IPS-18c (cell line): ENCODE results near the gene ASAP3.

ENCODE experiments used
- H3K4me3 ChIP-seq: 2 replicates; pipeline ENCODE4 v1.7.0; 2013; ENCODE audit warnings: low read depth, mild to moderate bottlenecking, low read length, moderate library complexity; ENCODE audit not compliant: insufficient read depth
- H3K9me3 ChIP-seq: one replicate; pipeline ENCODE4 v1.6.1; 2013; ENCODE audit warnings: mild to moderate bottlenecking, low read length, moderate library complexity; ENCODE audit not compliant: control insufficient read depth, insufficient read depth

Gene ASAP3

GRCh38 chr1:23442751-23443150 is 41.2 kb downstream of the ASAP3 start:
- no peaks in the 10 kb centered on the region for H3K9me3 ChIP-seq
- no peak overlapping the region for H3K4me3 ChIP-seq

- H3K4me3 ChIP-seq, result no peak overlapping the region
- no peaks in the 10 kb centered on the region for H3K9me3 ChIP-seq
Observed at GRCh38 chr1:23441446-23442148, 42.4 kb downstream of the ASAP3 start.

GRCh38 chr1:23438545-23438944 is 45.4 kb downstream of the ASAP3 start:
- H3K9me3 ChIP-seq, result no peaks in the 10 kb centered on the region
- no peak overlapping the region for H3K4me3 ChIP-seq

- H3K4me3 ChIP-seq, result peak overlapping the region; percentile 46; the same call in 1 of the 2 replicates
Observed at GRCh38 chr1:23437355-23437664, 46.7 kb downstream of the ASAP3 start.

GRCh38 chr1:23436520-23437354 is 47.2 kb downstream of the ASAP3 start:
- peak overlapping the region; percentile 46; the same call in 1 of the 2 replicates for H3K4me3 ChIP-seq
- no peaks in the 10 kb centered on the region for H3K9me3 ChIP-seq

More at GRCh38 chr1:23437355-23437664, 46.7 kb downstream of the ASAP3 start:
- H3K9me3 ChIP-seq, result no peaks in the 10 kb centered on the region

GRCh38 chr1:23434260-23434775 is 49.7 kb downstream of the ASAP3 start:
- H3K9me3 ChIP-seq, result no peaks in the 10 kb centered on the region
- H3K4me3 ChIP-seq, result no peak overlapping the region

- Histone ChIP-seq H3K9me3 (no peaks in the 10 kb centered on the region), H3K4me3 (no peak overlapping the region)
Observed at GRCh38 chr1:23433122-23433521, 50.9 kb downstream of the ASAP3 start.

- Histone ChIP-seq H3K9me3 (no peaks in the 10 kb centered on the region), H3K4me3 (no peak overlapping the region)
Observed at GRCh38 chr1:23431431-23431830, 52.5 kb downstream of the ASAP3 start.

- no peak overlapping the region for H3K4me3 ChIP-seq
- no peaks in the 10 kb centered on the region for H3K9me3 ChIP-seq
Observed at GRCh38 chr1:23430803-23431202, 53.2 kb downstream of the ASAP3 start.

- Histone ChIP-seq H3K9me3 (peaks cover 2% of the 10 kb centered on the region), H3K4me3 (no peak overlapping the region)
Observed at GRCh38 chr1:23428136-23428905, 55.7 kb downstream of the ASAP3 start.

- Histone ChIP-seq H3K4me3 (no peak overlapping the region), H3K9me3 (peaks cover 2% of the 10 kb centered on the region)
Observed at GRCh38 chr1:23427550-23427949, 56.4 kb downstream of the ASAP3 start.

- H3K4me3 ChIP-seq, result no peak overlapping the region
- peaks cover 2% of the 10 kb centered on the region for H3K9me3 ChIP-seq
Observed at GRCh38 chr1:23426828-23427227, 57.2 kb downstream of the ASAP3 start.

- H3K4me3 ChIP-seq, result peak overlapping the region; percentile 38
- H3K9me3 ChIP-seq, result peaks cover 3% of the 10 kb centered on the region
Observed at GRCh38 chr1:23425193-23425494, 58.8 kb downstream of the ASAP3 start.

GRCh38 chr1:23424293-23425192 is 59.4 kb downstream of the ASAP3 start, which contains the start of gene TCEA3:
Gene TCEA3, minus strand, starts transcription at chr1:23424748. Its CDS starts 115 bp downstream, at chr1:23424633.
- Histone ChIP-seq H3K9me3 (peaks cover 7% of the 10 kb centered on the region), H3K4me3 (peak within 1 kb of the TSS; percentile 53)

- peak overlapping the region; percentile 53 for H3K4me3 ChIP-seq
- H3K9me3 ChIP-seq, result peaks cover 7% of the 10 kb centered on the region
Observed at GRCh38 chr1:23423415-23424292, 60.3 kb downstream of the ASAP3 start.

GRCh38 chr1:23422941-23423340 is 61.0 kb downstream of the ASAP3 start:
- H3K9me3 ChIP-seq, result peaks cover 7% of the 10 kb centered on the region
- H3K4me3 ChIP-seq, result no peak overlapping the region
